ENCODE measurements around the gene FIZ1.

FIZ1 gene

DNA sequence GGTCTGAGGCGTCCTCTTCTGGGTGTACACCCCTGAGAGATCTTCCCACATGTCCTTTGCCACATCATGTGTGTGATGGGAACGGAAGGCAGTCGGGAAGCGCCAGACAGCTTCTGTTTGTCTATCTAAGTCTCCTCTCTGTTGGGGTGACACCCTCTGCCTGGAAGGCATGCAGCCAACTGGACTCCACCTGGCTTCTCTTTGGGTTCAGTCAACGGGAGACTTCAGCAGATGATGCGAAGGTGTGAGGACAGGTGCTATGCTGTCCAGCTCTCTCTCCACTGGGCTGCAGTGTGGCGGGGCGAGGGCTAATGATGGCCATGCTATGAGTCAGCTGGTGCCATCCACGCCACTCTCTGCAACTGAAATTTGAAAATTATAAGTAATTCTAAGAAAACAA lies 39.6 kb downstream of the FIZ1 start:
- in situ Hi-C loops (cut with MboI; ENCODE audit: low sequenced_read_pairs, unreplicated experiment), result no loop called here
- no peak for DNase-seq (ENCODE audit: low spot score)
- TF ChIP-seq, protein P1, sequence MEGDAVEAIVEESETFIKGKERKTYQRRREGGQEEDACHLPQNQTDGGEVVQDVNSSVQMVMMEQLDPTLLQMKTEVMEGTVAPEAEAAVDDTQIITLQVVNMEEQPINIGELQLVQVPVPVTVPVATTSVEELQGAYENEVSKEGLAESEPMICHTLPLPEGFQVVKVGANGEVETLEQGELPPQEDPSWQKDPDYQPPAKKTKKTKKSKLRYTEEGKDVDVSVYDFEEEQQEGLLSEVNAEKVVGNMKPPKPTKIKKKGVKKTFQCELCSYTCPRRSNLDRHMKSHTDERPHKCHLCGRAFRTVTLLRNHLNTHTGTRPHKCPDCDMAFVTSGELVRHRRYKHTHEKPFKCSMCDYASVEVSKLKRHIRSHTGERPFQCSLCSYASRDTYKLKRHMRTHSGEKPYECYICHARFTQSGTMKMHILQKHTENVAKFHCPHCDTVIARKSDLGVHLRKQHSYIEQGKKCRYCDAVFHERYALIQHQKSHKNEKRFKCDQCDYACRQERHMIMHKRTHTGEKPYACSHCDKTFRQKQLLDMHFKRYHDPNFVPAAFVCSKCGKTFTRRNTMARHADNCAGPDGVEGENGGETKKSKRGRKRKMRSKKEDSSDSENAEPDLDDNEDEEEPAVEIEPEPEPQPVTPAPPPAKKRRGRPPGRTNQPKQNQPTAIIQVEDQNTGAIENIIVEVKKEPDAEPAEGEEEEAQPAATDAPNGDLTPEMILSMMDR (IDR thresholded peaks at IDR 0.05; ENCODE audit: borderline replicate concordance, control extremely low read depth, extremely low read depth, insufficient read depth, missing control alignments), result no peak

DNA sequence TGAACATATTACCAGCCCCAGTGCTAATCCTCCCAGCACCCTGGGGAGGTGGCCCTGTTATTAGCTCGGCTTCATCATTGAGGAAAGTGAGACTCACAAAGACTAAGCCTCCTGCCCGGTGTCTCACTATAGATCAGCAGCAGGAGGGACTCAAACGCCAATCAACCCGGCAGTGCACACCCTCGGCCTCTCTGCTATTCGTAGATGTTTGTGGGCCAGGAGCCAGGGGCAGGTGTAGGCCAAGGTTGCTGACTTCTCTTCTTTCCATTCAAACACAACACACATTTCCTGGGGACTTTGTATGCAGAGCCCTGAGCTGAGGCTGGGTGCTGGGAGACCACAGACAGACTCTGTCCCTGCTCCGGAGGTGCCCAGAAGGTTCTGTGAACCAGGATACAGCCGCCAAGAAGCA lies 44.6 kb downstream of the FIZ1 start:
- in situ Hi-C loops (cut with MboI; ENCODE audit: low sequenced_read_pairs, unreplicated experiment), result no loop called here
- TF ChIP-seq, protein P1 (IDR thresholded peaks at IDR 0.05; ENCODE audit: borderline replicate concordance, control extremely low read depth, extremely low read depth, insufficient read depth, missing control alignments), result no peak
- no peak for DNase-seq (ENCODE audit: low spot score)

DNA sequence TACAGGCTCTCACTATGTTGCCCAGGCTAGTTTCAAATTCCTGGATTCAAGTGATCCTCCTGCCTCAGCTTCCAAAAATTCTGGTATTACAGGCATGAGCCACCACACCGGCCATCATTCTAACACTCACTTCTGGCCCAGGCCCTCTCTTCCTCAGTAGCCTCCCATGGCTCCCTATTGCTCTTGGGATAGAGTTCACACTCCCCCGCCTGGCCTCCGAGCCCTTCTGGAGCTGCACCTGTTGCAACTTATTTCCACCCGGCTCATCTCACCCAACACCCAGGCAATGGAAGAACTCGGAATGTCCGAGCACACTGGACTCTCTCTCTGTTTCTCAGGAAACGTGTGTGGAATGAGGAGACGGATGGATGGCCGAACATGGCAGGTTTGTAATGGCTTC lies 45.0 kb downstream of the FIZ1 start:
- DNase-seq (ENCODE audit: low spot score), result no peak
- in situ Hi-C loops (cut with MboI; ENCODE audit: low sequenced_read_pairs, unreplicated experiment), result no loop called here
- TF ChIP-seq, protein P1 (IDR thresholded peaks at IDR 0.05; ENCODE audit: borderline replicate concordance, control extremely low read depth, extremely low read depth, insufficient read depth, missing control alignments), result no peak

DNA sequence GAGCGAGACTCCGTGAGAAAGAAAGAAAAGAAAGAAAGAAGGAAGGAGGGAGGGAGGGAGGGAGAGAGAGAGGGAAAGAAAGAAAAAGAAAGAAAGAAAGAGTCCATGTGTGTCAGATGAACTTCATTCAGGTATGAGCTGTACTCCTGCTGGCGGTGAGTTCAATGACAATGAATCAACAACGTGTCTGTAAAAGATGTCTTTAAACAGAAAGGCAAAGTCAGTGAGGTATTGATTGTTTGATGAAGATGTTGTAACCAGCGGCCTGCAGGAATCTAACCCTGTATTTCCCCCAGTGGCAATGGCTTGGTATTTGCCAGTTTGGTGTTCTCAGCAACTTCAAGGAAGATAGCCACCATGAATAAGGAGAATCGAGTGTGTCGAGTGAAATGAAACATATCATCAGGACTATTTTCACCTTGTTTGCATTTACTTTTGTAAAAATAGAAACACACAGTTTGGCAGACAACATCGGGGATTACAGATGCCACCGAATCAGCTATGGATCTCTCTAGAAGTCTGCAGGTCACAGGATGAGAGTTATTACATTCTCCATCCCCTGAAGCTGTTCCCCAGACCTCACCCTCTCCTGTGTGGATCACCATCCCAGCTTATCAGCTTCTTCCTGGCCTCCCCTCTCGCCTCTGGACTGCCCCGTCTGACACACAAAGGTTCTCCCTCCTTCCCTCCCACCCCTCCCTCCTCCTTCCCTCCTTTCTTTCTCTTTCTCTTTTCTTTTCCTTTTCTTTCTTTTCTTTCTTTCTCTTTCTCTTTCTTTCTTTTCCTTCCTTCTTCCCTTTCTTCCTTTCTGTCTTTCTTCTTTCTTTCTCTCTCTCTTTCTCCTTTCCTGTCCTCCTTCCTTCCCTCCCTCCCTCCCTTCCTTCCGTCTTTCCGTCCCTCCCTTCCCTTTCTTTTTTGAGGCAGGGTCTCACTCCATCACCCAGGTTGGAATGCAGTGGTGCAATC lies 45.8 kb downstream of the FIZ1 start:
- TF ChIP-seq, protein P1 (IDR thresholded peaks at IDR 0.05; ENCODE audit: borderline replicate concordance, control extremely low read depth, extremely low read depth, insufficient read depth, missing control alignments), result no peak
- in situ Hi-C loops (cut with MboI; ENCODE audit: low sequenced_read_pairs, unreplicated experiment), result no loop called here
- DNase-seq (ENCODE audit: low spot score), result no peak

DNA sequence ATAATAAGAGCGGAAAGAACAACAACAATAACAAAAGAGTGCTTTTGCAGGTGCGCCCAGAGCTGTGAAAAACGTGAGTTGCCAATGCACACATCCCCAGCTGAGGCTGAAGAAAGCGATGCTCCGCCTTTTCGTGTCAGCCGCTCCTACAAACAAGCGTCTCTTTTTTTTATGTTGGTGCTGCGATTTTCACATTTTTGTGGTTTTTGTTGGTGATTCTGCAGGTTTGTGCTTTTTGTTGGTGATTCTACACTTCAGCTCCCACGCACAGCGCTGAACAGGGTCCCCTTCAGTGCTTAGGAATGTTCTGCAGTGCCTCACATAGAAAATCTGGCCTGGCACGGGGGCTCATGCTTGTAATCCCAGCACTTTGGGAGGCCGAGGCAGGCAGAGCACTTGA lies 46.7 kb downstream of the FIZ1 start:
- in situ Hi-C loops (cut with MboI; ENCODE audit: low sequenced_read_pairs, unreplicated experiment), result no loop called here
- DNase-seq (ENCODE audit: low spot score), result no peak
- TF ChIP-seq, protein P1 (IDR thresholded peaks at IDR 0.05; ENCODE audit: borderline replicate concordance, control extremely low read depth, extremely low read depth, insufficient read depth, missing control alignments), result no peak

DNA sequence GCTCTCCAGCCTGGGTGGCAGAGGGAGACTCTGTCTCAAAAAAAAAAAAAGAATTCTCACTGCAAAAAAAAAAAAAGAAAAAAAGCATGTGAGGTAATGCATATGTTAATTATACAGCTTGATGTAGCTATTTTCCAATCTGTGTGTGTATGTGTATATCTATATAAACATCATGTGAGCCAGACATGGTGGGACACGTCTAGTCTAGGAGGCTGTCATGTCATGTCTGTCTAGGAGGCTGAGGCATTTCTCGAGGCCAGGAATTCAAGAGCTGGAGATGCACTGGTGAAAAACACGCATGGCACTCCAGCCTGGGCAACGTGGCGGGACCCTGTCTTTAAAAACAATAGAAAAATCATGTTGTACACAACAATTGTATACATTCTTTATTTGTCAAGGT lies 47.1 kb downstream of the FIZ1 start:
- TF ChIP-seq, protein P1 (IDR thresholded peaks at IDR 0.05; ENCODE audit: borderline replicate concordance, control extremely low read depth, extremely low read depth, insufficient read depth, missing control alignments), result no peak
- in situ Hi-C loops (cut with MboI; ENCODE audit: low sequenced_read_pairs, unreplicated experiment), result no loop called here
- DNase-seq (ENCODE audit: low spot score), result no peak

All from GM13976 (cell line).